ENCODE measurements around the gene CHAF1B.

- TF ChIP-seq CTCF (IDR thresholded peaks at IDR 0.05; ENCODE audit: low read length) (no peak), EZH2 (IDR thresholded peaks at IDR 0.05; ENCODE audit: borderline replicate concordance, low read length) (no peak)
Measured at GRCh38 chr21:36400719-36401118, 15.5 kb downstream of the CHAF1B start.
